ENCODE results near the gene PITPNC1. TPM values are rescaled to one million over a fixed set of nuclear protein-coding genes. Genes with fewer than 3 reads are reported as not detected.

PITPNC1 gene
- total RNA-seq, 1 experiment from 2014 or later, result 4.2 TPM

DNA sequence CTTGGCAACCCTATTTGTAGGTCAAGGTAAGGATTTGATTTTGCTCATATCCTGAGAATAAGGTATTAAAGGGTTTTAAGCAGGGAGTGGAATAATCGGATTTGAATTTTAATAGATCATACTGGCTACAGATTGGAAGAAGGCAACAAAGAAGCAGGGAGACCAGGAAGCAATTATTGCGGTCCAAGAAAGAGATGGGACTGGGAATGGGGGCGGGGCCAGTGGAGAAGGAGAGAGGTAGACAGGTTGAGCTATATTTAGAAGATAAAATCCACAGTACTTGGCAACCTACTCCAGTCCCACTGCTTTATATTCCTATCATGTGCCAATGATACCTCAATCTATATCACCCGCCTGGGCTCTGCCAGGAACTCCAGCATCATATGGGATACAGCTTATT lies 334.8 kb downstream of the PITPNC1 start:
- H3K27me3 ChIP-seq (replicated peaks; ENCODE audit: control insufficient read depth, insufficient read depth, low read length), result no peaks in the 10 kb centered on the region
- Mint-ChIP-seq H3K9me3 (ENCODE audit: unreplicated experiment) (no peaks in the 10 kb centered on the region), H3K4me1 (ENCODE audit: low read depth, unreplicated experiment) (peaks cover 6% of the 10 kb centered on the region), H3K4me3 (ENCODE audit: unreplicated experiment) (no peak overlapping the region), H3K27ac (ENCODE audit: unreplicated experiment) (no peak overlapping the region), H3K27me3 (ENCODE audit: insufficient read depth, unreplicated experiment) (no peaks in the 10 kb centered on the region), H3K36me3 (ENCODE audit: insufficient read depth, unreplicated experiment) (peaks cover 10% of the 10 kb centered on the region)
- H3K9me3 ChIP-seq, result no peaks in the 10 kb centered on the region
- intact Hi-C loops (cut with micrococcal nuclease; ENCODE audit: unreplicated experiment), result no loop called here
- CTCF ChIA-PET, result no interaction called here
- TF ChIP-seq, protein P1, sequence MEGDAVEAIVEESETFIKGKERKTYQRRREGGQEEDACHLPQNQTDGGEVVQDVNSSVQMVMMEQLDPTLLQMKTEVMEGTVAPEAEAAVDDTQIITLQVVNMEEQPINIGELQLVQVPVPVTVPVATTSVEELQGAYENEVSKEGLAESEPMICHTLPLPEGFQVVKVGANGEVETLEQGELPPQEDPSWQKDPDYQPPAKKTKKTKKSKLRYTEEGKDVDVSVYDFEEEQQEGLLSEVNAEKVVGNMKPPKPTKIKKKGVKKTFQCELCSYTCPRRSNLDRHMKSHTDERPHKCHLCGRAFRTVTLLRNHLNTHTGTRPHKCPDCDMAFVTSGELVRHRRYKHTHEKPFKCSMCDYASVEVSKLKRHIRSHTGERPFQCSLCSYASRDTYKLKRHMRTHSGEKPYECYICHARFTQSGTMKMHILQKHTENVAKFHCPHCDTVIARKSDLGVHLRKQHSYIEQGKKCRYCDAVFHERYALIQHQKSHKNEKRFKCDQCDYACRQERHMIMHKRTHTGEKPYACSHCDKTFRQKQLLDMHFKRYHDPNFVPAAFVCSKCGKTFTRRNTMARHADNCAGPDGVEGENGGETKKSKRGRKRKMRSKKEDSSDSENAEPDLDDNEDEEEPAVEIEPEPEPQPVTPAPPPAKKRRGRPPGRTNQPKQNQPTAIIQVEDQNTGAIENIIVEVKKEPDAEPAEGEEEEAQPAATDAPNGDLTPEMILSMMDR (IDR thresholded peaks at IDR 0.05; ENCODE audit: insufficient read depth in 1 of 2, low read depth in 1 of 2, low read length in 1 of 2, severe bottlenecking in 1 of 2, unreplicated experiment in 1 of 2), result no peak
- no peak for DNase-seq
- H3K4me1 ChIP-seq, result peaks cover 8% of the 10 kb centered on the region; the same call in 1 of the 2 replicates
- H3K4me3 ChIP-seq (ENCODE audit: low read depth, low read length), result no peak overlapping the region
- BruUV-seq (replicated peaks), result no TSS peak
- POLR2A ChIA-PET, result interaction anchor here (0.6 kb wide), 2 partner anchors 79 to 157 kb away, joined by 4 to 5 read pairs; no protein-coding TSS in a partner anchor
- H3K36me3 ChIP-seq (ENCODE audit: control insufficient read depth, insufficient read depth, low read length), result no peaks in the 10 kb centered on the region

DNA sequence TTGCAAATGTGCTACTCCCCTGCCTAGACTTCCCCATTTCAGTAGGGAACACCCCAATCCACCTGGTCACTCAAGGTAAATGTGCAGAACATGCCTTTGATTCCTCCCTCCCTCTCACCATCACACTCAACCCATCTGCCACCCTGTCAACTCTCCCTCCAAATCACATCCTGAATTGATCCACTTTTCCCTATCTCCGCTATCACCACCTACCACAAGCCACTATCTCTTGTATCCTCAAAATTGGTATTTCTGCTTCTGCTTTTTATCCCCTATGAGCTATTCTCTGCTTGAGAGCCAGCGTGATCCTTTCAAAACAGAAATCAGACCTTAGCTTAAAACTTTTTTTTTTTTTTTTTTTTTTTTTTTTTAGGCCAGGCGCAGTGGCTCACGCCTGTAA lies 335.3 kb downstream of the PITPNC1 start:
- Histone ChIP-seq H3K36me3 (ENCODE audit: control insufficient read depth, insufficient read depth, low read length) (no peaks in the 10 kb centered on the region), H3K9me3 (no peaks in the 10 kb centered on the region), H3K27me3 (replicated peaks; ENCODE audit: control insufficient read depth, insufficient read depth, low read length) (no peaks in the 10 kb centered on the region), H3K4me3 (ENCODE audit: low read depth, low read length) (no peak overlapping the region), H3K4me1 (peaks cover 8% of the 10 kb centered on the region; the same call in 1 of the 2 replicates)
- Mint-ChIP-seq H3K36me3 (ENCODE audit: insufficient read depth, unreplicated experiment) (peaks cover 12% of the 10 kb centered on the region), H3K4me3 (ENCODE audit: unreplicated experiment) (no peak overlapping the region), H3K9me3 (ENCODE audit: unreplicated experiment) (no peaks in the 10 kb centered on the region), H3K27ac (ENCODE audit: unreplicated experiment) (no peak overlapping the region), H3K27me3 (ENCODE audit: insufficient read depth, unreplicated experiment) (no peaks in the 10 kb centered on the region), H3K4me1 (ENCODE audit: low read depth, unreplicated experiment) (peaks cover 6% of the 10 kb centered on the region)
- TF ChIP-seq, protein P1 (IDR thresholded peaks at IDR 0.05; ENCODE audit: insufficient read depth in 1 of 2, low read depth in 1 of 2, low read length in 1 of 2, severe bottlenecking in 1 of 2, unreplicated experiment in 1 of 2), result no peak
- BruUV-seq (replicated peaks), result no TSS peak
- CTCF ChIA-PET, result interaction anchor here (0.6 kb wide), 1 partner anchor 88 kb away, joined by 3 read pairs; no protein-coding TSS in a partner anchor
- intact Hi-C loops (cut with micrococcal nuclease; ENCODE audit: unreplicated experiment), result no loop called here
- POLR2A ChIA-PET, result interaction anchor here (0.6 kb wide), 2 partner anchors 79 to 156 kb away, joined by 4 to 5 read pairs; no protein-coding TSS in a partner anchor
- DNase-seq, result no peak

DNA sequence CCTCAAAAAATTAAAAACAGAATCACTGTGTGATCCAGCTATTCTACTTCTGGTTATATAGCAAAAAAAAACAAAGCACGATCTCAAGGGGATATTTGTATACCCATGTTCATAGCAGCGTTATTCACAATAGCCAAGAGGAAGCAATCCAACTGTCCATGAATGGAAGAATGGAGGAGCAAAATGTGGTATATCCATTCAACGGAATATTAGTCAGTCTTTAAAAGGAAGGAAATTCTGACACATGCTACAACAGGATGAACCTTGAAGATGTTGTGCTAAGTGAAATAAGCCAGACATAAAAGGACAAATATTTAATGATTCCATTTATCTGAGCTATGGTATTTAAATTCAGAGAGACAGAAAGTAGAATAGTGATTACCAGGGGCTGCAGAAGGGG lies 336.1 kb downstream of the PITPNC1 start:
- Mint-ChIP-seq H3K27ac (ENCODE audit: unreplicated experiment) (no peak overlapping the region), H3K9me3 (ENCODE audit: unreplicated experiment) (no peaks in the 10 kb centered on the region), H3K4me3 (ENCODE audit: unreplicated experiment) (no peak overlapping the region), H3K4me1 (ENCODE audit: low read depth, unreplicated experiment) (peaks cover 4% of the 10 kb centered on the region), H3K36me3 (ENCODE audit: insufficient read depth, unreplicated experiment) (peaks cover 19% of the 10 kb centered on the region), H3K27me3 (ENCODE audit: insufficient read depth, unreplicated experiment) (no peaks in the 10 kb centered on the region)
- TF ChIP-seq, protein P1 (IDR thresholded peaks at IDR 0.05; ENCODE audit: insufficient read depth in 1 of 2, low read depth in 1 of 2, low read length in 1 of 2, severe bottlenecking in 1 of 2, unreplicated experiment in 1 of 2), result no peak
- DNase-seq, result no peak
- H3K36me3 ChIP-seq (ENCODE audit: control insufficient read depth, insufficient read depth, low read length), result no peaks in the 10 kb centered on the region
- CTCF ChIA-PET, result interaction anchor here (0.6 kb wide), 1 partner anchor 87 kb away, joined by 3 read pairs; no protein-coding TSS in a partner anchor
- H3K9me3 ChIP-seq, result no peaks in the 10 kb centered on the region
- no peaks in the 10 kb centered on the region for H3K27me3 ChIP-seq (replicated peaks; ENCODE audit: control insufficient read depth, insufficient read depth, low read length)
- intact Hi-C loops (cut with micrococcal nuclease; ENCODE audit: unreplicated experiment), result no loop called here
- no TSS peak for BruUV-seq (replicated peaks)
- H3K4me3 ChIP-seq (ENCODE audit: low read depth, low read length), result no peak overlapping the region
- H3K4me1 ChIP-seq, result peaks cover 8% of the 10 kb centered on the region; the same call in 1 of the 2 replicates
- POLR2A ChIA-PET, result no interaction called here
